ENCODE measurements around the gene RNF41.

The RNF41 gene

DNA sequence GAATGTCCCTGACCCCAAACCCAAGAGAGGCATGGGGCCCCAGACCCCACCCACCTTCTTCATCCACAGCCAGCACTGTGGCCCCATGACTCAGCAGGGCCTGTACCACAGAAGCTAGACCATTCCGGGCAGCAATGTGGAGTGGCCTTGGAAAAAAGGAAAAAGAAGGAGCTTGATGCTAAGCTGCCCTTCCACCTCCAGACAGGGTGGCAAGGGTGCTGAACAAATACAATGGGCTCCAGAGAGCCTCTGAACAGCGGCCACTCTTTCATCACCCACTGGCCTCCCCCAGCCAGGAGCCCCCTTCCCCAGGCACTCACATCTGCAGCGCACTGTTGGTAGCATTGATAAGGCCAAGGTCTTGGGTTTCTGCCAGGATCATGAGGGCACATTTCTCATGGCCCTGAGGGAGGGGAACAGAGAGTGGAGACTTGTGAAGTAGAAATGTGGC, 22.0 kb upstream of the RNF41 start:
- no peak for DNase-seq (ENCODE audit: low read depth)

- DNase-seq (ENCODE audit: low read depth), result no peak
These were observed 21.3 kb upstream of the RNF41 start for GRCh38 chr12:56242986-56243385.

DNA sequence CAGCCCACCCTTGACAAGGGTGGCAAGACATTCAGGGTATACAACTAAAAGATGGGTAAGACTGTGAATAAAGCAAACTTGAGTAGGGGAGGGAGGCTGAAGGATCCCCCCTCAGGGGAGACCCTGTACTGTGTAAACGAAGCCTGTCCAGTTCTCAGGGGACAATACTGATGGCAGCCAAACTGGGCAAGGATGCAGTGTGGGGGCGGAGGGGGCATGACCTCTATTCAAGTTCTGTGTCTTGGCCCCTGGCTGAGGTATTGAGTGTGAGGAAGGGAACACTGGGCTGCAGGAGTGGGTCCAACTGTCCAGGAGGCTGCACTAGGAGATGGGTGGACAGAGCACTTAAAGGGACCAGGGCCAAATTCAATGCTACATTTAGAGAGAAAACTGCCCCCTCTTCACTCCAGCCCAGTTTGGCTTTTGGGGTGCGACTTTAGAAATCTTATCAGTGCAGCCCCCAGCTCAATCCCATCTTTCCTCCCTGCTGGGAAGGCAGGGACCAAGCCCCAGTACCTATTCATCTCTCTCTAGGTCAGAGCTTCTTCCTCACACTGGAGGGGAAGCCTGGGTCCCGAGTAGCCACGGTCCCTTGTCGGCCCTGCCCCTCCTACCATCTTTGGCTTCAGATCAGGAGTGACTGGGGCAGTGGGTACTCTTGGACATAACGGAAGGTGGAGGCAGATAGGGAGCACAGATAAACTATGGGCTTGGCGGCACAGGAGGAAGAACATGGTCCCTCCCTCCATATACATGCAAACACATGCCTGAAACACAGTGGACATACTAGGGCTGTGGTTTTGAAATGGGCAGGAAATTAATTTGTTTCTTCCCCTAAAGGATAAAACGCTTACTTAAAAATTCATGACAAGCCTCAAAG, 19.9 kb upstream of the RNF41 start:
- DNase-seq (ENCODE audit: low read depth), result no peak

DNA sequence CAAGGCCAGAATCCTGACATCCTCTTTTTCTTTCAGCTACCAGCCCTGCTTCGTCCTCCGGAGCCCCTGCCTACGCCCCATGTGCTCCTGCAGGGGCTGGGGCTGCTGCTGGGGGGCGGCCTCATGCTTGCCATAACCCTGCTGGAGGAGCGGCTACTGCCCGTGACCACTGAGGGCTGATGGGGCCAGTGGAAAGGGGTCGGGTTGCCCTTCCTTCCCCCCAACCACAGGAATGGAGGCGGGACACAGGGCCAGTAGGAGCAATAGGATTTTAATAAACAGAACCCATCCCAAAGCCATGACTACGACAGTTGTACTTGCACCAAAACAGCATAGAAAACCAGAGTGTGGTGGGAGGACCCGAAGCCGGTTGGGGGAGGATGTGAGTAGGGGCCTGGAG, 15.8 kb upstream of the RNF41 start:
- no peak for DNase-seq (ENCODE audit: low read depth)

GRCh38 chr12:56236985-56237384, 15.3 kb upstream of the RNF41 start:
- DNase-seq (ENCODE audit: low read depth), result no peak

- no peak for DNase-seq (ENCODE audit: low read depth)
These were observed 14.4 kb upstream of the RNF41 start for GRCh38 chr12:56236091-56236490.

DNA sequence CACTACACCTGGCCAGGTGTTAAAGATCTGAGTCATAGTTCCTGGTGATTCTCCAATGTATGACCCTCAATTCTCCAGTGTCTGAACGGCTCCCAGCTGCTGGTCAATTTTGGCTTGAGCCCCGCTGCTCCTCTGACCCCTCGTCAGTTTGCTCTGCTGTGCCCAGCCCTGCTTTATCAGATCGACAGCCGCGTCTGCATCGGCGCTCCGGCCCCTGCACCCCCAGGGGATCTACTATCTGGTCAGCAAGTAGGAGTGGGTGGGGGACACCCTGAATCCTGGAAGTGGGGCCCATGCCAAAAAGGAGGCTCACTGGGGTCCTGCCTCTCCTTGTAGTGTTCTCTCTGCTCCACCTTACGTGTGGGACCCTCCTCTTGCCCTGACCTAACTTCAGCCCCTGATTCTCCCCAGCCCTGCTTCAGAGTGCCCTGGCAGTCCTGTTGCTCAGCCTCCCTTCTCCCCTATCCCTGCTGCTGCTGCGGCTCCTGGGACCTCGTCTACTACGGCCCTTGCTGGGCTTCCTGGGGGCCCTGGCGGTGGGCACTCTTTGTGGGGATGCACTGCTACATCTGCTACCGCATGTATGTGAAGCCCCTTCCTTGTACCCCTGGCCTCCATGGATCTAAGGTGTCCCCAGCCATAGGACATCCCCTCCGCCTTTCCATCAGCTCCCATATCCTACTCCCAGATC, 13.2 kb upstream of the RNF41 start:
- no peak for DNase-seq (ENCODE audit: low read depth)

DNA sequence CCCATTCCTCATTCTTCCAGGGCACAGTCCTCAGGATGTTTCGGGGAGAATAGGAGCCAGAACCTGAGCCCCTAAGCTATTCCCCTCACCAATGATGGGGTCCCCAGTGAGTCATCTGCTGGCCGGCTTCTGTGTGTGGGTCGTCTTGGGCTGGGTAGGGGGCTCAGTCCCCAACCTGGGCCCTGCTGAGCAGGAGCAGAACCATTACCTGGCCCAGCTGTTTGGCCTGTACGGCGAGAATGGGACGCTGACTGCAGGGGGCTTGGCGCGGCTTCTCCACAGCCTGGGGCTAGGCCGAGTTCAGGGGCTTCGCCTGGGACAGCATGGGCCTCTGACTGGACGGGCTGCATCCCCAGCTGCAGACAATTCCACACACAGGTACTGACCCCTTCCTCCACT, 9.5 kb upstream of the RNF41 start:
- DNase-seq (ENCODE audit: low read depth), result no peak

DNA sequence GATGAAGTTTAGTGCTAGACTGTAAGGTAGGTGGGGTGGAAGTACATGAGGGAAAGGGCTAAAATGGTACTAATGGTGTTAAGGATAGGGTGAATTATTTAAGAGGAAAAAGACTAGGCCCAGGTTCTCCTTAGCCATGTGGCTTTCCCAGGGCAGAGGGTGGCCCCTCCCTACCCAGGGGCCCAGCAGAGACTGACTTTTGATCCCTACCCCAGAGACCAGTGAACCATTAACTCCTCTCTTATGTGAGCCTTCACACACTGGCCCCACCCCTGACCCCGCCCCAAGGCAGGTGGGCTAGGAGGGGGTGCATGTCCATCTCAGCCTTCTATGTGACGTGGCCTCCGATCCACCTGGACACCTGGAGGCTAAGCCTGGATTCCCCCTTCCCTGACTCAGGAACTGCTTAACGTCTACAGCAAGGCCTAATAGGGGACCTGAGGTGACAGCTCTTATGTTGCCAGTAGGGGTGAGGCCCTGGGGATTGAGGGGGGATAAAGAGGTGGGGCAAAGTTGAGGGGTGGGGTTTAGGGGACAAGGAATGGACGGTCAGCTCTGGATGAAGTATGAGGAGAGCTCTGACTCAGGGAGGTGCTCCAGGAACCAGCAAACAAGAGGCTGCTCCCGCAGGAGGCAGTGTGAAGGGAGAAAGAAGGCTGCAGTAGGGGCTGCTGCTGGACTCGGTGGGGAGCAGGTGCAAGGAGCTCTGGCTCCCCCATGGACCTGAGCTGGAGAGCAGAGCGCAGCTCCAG, 8.9 kb upstream of the RNF41 start:
- DNase-seq (ENCODE audit: low read depth), result no peak

- no peak for DNase-seq (ENCODE audit: low read depth)
These were observed 8.3 kb upstream of the RNF41 start, which contains the start of gene SLC39A5 for GRCh38 chr12:56229916-56230431. Gene SLC39A5 (plus strand): TSS chr12:56230051. CDS start chr12:56231275, 1,224 bp downstream.

GRCh38 chr12:56229082-56229481, 7.4 kb upstream of the RNF41 start:
- no peak for DNase-seq (ENCODE audit: low read depth)

DNA sequence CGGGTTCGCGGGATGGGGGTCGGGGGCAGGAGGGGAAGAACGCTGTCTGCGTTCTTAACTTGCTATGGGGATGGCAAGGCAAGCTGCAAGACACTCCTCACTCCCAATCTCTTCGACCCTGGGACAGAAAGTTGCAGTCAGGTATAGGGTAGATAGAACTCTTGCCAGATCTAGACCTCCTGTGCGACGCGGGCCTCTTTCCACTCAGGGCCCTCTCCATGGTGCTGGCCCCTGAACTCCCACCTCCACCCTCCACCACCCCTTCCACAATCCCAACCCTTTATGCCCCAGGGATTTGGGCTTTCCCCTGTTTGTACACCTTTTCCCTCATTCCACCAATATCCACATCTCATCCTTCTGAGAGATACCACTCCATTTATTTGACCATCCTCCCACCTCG, 3.2 kb upstream of the RNF41 start:
- DNase-seq (ENCODE audit: low read depth), result no peak

GRCh38 chr12:56224102-56224701, 2.5 kb upstream of the RNF41 start, which contains the start of gene NABP2:
Gene NABP2 (plus strand): TSS chr12:56224342. CDS start chr12:56224857, 515 bp downstream.
- DNase-seq (ENCODE audit: low read depth), result peak; percentile 95

DNA sequence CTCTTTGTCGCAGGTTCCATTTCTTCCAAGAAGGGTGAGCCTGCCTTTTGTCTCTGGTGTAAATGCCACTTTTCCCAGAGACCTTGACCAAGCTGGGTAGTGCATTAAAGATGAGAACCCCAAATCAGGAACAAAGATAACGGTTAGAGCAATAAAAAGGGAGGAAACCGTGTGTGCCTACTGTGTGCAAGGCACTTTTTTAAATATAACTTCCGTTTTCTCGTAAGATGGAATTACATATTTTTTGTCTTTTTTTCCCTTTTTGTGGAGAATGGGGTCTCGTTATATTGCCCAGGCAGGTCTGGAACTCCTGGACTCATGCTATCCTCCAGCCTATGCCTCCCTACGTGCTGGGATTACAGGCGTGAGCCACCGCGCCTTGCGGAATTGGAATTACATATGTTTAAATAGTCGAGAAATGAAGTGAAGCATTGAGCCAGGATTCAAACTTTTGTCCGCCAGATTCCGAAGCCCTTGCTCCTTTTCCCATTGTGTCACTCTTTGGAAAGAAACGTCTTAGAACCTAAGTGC, 1.9 kb upstream of the RNF41 start:
- no peak for DNase-seq (ENCODE audit: low read depth)

- no peak for DNase-seq (ENCODE audit: low read depth)
These were observed 791 bp upstream of the RNF41 start for GRCh38 chr12:56222531-56222895.

DNA sequence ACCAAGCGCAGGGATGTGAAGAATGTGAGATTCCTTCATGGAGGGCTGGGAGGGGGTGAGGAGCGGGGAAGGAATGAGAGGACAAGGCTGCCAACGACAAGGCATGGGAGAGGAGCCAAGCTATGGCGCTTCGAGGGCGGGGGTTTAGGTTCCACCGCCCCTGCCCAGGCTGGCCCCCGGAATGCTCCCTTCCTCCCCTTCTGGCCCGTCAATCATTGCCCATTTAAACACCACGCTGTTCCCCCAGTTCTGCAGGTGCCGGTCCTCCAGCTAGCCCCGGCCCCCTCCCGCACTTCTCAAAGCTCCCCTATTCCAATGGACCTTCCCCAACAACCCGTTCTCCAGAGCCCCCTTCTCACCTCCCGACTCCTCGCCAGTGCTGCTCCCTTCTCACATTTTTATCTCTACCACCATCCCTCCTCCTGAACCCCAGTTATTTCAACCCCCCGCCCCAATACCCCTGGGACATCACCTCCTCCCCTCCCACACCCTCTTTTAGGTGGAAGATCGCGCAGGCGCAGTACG, 428 bp downstream of the RNF41 start:
- DNase-seq (ENCODE audit: low read depth), result peak; percentile 68

- no peak for DNase-seq (ENCODE audit: low read depth)
These were observed 1.0 kb downstream of the RNF41 start for GRCh38 chr12:56220611-56221231.

GRCh38 chr12:56219840-56220239, 1.9 kb downstream of the RNF41 start:
- no peak for DNase-seq (ENCODE audit: low read depth)

DNA sequence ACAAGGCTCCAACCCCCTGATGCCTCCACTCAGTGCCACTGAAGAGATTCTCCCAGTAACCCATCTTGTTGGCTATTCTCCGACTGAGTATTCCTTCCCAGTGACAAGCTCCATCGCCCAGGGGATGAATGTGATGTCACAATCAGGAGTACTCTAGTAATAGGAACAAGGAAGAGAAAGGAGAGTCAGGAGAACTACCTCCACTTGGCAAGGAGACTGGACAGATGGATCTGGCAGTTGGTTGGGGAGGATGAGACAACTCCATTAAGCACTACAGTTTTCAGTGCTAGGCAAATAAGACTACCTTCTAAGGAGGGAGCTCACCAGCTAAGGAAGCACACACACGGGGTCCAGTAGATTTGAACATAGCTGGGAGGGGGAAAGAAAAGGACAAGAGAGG, 5.3 kb downstream of the RNF41 start:
- DNase-seq (ENCODE audit: low read depth), result no peak

DNA sequence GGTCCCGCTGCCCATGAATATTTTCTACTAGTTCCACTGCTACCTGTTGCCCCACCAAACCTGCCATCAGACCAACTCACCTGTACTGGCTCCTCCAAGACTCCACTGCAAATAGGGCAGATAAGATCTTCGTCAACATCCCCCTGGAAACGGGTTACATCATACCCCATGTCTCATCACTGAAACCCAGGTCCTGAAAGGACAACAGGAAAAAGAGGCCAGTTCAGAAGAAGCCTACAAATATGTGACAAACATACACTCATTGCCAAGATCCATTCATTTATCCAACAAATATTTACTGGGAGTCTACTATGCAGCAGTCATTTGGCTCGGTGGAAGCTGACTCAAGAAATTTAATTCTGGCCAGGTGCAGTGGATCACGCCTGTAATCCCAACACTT, 7.8 kb downstream of the RNF41 start:
- DNase-seq (ENCODE audit: low read depth), result no peak

GRCh38 chr12:56212361-56212760, 9.4 kb downstream of the RNF41 start:
- no peak for DNase-seq (ENCODE audit: low read depth)

Measured in fibroblast of the conjunctiva (primary cell).